Measurements from ENCODE around the gene B3GNT2.
"Not testable (repeated sequence)": the region's sequence is repeated elsewhere in the genome, so short reads cannot be mapped to it uniquely, and the experiment has no call there.

Gene B3GNT2

DNA sequence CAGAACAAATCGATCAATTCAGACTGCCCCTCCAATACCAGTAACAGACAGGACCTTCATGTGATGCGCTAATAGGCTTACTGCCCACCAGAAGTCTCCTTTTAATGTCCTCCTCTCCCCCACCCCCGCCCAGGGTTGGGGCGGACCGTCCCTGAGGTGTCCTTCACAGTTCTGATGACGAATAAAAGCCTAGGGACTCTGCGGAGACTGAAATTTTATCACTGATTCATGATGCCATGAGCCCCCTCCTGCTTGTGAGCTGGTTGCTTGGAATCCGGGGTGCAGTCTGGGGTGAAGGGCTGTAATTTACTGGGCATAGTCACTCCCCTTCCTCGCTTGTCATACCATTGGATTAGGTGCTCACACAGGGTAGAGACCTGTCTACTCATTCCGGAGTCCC lies 42.3 kb downstream of the B3GNT2 start:
- no peak for DNase-seq (ENCODE audit: low spot score)

DNA sequence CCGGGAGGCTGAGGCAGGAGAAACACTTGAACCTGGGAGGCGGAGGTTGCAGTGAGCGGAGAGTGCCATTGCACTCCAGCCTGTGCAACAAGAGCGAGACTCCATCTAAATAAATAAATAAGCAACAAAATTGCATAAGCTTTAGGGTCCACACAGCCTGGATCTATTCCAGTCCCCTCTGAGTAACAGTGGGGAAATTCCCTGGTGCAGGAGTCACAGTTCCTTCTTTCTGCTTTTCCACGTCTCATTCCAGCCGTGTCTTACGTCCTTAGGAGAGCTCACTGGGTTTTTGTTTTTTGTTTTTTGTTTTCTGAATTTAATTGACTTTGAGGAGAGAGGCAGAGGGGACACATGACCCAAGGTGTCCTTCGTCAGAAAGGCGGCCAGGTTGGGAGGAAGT lies 44.6 kb downstream of the B3GNT2 start:
- DNase-seq (ENCODE audit: low spot score) = no peak

DNA sequence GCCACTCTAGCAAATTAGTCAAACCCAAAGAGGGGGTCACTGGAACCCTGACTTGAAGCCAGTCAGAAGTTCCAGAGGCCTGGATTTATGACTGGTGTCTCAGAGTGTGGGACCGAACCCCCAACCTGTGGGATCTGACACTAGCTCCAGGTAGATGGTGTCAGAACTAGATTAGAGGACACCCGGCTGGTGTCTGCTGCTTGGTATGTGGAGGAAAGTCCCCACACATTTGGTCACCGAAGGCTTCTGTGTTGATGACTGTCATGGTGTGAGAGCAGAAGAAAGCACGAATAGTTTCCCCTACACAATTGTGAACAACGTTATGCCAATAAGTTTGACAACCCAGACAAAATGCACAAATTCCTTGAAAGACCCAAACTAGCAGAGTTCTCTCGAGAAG lies 48.1 kb downstream of the B3GNT2 start:
- DNase-seq (ENCODE audit: low spot score) = no peak

DNA sequence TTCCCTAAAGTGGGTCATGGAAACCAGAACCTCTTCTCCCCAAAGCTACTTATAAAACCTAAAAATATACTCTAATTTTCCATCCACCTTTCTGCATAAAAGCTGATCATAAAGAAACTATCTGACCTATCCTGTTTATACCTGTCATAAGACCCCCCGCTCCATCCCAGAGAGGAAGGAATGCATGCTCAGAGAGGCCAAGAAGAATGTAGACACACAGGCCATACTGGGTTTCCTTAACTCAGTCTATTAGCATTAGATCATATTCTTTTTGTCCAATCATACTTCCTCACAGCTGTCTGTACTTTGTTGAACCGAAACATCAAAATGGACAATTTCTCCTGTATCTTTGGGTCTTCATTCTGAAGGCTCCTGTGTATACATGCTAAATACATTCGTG lies 52.3 kb downstream of the B3GNT2 start:
- DNase-seq (ENCODE audit: low spot score) = no peak

DNA sequence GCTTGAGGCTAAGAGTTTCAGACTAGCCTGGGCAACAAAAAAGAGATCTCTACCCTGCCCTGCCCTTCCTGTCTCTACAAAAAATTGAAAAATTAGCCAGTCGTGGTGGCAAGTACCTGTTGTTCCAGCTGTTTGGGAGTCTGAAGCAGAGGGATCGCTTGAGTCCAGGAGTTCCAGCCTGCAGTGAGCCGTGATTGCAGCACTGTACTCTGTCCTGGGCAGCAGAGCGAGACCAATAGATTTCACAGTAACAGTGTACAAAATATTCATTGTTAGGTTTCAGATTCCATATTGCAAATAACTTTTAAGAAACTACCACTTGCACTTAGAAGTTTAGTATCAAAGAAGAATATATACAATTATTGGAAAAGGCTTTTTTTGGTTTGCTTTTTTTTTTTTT lies 54.3 kb downstream of the B3GNT2 start:
- DNase-seq (ENCODE audit: low spot score) = no peak

DNA sequence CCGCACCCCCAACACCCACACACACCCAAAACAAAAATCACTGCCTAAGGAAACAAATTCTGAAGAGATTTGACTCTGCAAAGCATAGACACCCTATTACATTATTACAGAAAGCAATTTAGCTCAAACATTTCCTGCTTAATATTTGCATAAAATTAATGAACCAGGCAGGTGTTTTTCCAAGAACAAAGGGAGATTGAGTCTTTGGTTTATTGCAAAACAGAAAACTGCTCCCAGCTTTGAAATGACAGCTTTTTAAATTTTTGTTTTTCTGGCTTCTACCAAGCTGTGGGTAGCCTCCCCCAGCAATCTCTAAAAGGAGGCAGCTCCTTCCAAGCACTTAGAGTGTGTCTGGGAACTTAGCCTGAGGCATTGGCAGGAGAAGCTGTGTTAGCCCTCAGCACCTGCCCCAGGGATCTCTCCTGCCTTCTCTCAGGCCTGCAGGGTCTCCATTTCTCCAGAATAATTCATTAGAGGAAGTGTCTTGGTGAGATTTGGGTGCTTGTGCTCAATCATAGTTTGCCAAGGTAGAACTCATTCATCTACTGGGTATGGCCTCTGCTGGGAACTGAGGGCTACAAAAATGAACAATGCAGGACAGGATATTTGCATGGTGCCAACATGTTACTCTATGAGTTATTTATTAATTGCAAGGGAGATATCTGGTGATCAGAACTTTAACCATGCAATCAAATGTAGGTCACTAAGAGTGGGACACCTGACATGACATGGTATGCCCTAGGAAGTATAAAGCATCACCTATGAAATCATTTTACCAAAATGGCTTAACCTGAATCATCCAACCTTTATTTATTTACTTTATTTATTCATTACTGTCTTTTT lies 58.7 kb downstream of the B3GNT2 start:
- no peak for DNase-seq (ENCODE audit: low spot score)

DNA sequence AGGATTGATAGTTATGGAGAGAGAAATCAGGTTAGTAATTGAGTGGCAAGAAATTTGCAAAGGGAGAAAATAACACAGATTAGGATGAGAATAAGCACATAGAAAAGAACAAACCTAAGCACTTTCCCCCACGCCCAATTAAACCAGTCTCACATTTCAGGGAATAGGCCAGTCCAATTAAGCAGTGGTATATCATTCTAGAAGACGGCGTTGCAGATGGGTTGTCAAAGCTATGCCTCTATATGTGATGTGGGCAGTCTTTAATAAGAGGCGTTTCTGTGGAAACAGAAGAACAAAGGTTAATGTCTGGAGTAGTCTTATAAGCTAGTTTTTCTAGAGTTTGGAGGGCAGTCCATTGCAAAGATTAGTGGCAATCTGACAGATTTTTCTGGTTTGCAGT lies 61.6 kb downstream of the B3GNT2 start:
- no peak for DNase-seq (ENCODE audit: low spot score)

DNA sequence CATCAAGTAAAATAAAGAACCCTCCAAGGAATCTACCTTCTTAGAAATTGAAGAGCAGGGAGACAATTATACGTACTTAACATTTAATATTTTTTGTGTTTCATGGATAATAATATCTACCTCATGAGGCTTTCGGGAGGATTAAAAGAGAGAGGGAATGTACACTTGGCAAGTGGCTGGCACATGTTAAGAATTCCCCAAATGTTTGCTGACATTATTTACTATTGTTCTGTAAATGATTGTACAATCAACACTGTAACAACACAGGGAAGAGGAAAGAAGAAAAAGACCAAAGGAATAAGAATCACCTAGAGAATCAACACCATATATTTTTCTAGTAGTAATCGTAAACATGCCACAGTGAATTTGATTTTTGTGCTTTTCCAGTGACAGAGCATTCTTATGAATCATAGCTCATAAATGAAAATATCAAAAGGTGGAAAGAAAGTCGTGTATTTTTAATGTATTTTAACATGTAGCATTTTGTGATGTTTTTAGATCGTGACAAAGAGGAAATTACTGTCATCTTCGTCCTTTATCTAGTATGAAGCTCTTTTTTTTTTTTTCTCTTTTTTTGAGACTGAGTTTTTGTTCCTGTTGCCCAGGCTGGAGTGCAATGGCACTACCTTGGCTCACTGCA lies 67.3 kb downstream of the B3GNT2 start:
- no peak for DNase-seq (ENCODE audit: low spot score)

DNA sequence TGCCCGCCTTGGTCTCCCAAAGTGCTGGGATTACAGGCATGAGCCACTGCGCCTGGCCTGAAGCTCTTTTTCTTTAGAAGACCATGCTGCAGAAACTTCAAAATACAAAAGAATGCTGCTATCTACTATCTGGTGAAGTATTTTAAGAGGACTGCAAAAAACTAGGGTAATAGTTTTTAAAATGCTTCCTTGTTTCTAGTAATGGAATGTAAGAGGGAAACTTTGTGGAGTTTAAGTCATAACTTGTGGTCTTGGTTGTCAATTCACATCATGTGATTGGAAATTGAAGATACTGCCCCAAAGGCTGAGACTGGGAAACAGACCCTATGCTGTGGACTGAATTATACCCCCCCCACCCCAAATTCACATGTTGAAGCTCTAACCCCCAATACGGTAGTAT lies 68.3 kb downstream of the B3GNT2 start:
- DNase-seq (ENCODE audit: low spot score) = no peak

DNA sequence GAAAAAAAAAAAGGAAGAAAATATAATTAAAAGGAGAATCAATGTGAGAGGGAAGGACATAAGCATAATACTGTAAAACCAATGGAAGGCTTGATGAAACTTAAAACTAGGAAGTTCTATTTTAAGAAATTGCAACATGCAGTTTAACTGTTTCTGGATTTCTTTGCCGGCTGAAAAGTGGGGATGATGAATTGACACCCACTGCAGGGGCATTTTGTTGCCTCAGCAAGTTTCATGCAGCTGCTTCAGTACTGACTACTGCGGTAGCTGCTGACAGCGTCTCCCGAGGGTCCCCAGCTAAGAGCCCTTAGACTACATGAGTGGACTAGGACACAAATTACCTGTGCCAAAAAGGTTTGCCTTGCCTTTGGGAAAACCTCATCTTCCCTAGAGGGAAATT lies 69.2 kb downstream of the B3GNT2 start:
- no peak for DNase-seq (ENCODE audit: low spot score)

DNA sequence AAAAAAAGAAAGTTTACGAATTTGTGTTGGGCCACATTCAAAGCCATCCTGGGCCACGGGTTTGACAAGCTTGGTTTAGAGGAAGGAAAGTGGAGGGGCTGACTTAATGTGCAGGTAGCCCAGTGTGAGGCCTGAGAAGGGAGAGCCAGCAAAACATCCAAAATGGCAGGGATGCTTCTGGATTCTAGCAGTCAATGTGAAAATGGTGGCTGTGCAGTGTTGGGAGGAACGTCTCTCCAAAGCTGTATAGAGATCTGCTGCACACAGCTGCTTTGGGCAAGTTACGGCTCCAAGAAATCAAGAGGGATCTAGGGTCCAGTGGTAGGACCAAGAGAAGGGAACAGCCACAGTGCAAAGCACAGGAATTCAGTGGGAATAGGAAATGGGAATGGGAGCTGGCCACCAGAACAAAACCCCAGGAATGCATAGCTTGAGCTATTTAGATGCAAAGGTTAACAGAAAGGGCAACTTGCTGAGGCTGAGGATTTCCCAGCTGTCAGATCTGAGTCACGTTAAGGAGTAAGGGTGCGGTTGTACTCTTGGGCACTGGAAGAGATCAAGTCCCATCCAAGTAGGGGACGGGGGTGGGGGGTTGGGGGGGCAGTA lies 70.6 kb downstream of the B3GNT2 start:
- DNase-seq (ENCODE audit: low spot score) = no peak

DNA sequence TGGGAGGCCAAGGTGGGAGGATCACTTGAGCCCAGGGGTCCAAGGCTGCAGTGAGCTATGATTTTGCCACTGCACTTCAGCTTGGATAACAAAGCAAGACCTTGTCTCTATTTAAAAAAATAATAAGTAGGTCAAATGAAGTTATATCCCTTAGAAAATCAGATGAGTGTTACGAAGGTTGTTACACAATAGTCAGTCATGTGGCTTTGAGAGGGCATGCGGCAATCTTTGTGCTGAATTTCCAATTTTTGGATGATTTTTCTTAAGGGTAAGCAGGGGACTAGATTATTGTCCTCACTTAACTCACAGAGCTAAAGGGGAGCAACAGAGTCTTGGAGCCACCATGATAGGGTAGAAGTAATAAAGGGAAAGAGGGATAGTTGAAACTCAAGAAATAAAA lies 71.8 kb downstream of the B3GNT2 start:
- DNase-seq (ENCODE audit: low spot score) = no peak

DNA sequence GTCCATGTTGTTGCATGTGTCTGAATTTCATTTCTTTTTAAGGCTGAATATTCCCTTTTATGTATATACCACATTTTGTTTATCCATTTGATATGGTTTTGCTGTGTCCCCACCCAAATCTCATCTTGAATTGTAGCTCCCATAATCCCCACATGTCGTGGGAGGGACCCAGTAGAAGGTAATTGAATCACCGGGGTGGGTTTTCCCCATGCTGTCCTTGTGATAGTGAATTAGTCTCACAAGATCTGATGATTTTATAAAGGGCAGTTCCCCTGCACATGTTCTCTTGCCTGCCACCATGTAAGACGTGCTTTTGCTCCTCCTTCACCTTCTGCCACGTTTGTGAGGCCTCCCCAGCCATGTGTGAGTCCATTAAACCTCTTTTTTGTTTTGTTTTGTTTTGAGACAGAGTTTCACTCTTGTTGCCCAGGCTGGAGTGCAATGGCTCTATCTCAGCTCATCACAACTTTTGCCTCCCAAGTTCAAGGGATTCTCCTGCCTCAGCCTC lies 72.8 kb downstream of the B3GNT2 start:
- DNase-seq (ENCODE audit: low spot score) = not testable (repeated sequence)

DNA sequence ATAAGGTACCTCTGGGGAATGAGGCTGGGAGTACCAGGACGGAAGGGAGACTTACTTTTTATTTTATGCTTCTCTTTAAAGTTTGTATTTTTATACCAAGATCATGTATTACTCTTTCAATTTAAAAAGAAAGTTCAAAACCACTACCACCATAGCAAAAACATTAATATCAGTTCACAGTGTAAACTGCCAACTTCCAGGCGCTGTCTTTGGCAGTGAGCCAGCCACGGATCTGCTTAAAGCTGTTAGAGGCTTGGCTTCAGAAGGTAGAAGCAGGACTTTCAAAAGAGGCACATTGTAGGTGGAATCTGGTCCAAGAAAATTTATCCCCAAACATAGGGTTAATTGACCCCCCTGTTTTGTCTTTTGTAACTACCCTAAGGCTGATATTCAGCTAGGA lies 74.8 kb downstream of the B3GNT2 start:
- DNase-seq (ENCODE audit: low spot score) = no peak
